Measurements from ENCODE around the gene SLC6A2.
"Not testable (repeated sequence)": the region's sequence is repeated elsewhere in the genome, so short reads cannot be mapped to it uniquely, and the experiment has no call there.

Gene SLC6A2

DNA sequence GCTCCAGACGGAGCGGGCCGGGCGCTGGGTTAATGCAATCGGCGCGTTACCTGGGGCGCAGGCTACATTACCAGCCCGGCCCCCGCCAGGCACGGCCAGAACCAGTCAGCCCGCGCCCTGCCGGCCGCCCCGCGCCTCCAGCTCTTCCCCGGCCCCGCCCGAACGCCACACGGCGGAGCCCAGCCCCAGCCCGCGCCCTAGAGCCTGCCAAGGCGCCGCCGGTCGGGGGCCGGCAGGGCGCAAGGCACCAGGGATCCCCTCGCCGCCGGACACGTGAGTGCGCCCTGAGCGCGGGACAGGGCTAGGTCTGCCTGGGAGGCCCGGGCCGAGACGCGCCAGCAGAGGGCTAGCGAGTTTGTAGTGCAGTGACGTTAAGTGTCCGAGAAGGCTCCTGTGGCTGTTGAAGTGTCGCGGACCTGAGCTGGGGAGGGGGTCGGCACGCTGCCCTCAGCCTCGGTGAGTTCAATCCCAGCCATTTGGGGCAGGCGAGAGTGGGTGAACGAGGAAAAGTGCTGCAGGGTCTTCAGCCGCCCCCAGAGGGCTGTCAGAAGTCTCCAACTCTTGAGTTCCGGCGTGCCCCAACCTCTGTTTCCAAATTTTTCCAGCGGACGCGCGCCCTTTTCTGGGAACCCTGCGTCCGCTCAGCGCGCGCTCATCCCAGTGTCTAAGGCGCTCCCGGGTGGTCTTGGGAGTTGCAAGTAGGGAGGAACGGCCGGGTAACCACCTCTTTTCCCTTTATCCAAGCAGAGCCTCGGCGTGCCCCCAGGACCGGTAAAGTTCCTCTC lies at the start of gene SLC6A2:
TSS of gene SLC6A2 (plus strand) at position 92 of the 785 bp plus-strand sequence. CDS start 707 bp downstream, outside the sequence.
- peaks cover 95% of the 10 kb centered on the region for H3K27me3 ChIP-seq (ENCODE audit: insufficient read depth, low read length)
- no peaks in the 10 kb centered on the region for H3K36me3 ChIP-seq (ENCODE audit: insufficient read depth, low read depth, low read length)
- H3K4me3 ChIP-seq (ENCODE audit: low read length): peak within 1 kb of the TSS; percentile 72
- H3K9me3 ChIP-seq (ENCODE audit: insufficient read depth, low read depth, low read length): 0 out of 2 replicates have a peak, but pooled peaks cover 6% of the 10 kb centered on the region
- no peak within 1 kb of the TSS for H3K27ac ChIP-seq (ENCODE audit: low read length)
- H3K9ac ChIP-seq (ENCODE audit: low read depth, low read length): no peak within 1 kb of the TSS
- H3K4me1 ChIP-seq (ENCODE audit: insufficient read depth, low read length): no peaks in the 10 kb centered on the region

DNA sequence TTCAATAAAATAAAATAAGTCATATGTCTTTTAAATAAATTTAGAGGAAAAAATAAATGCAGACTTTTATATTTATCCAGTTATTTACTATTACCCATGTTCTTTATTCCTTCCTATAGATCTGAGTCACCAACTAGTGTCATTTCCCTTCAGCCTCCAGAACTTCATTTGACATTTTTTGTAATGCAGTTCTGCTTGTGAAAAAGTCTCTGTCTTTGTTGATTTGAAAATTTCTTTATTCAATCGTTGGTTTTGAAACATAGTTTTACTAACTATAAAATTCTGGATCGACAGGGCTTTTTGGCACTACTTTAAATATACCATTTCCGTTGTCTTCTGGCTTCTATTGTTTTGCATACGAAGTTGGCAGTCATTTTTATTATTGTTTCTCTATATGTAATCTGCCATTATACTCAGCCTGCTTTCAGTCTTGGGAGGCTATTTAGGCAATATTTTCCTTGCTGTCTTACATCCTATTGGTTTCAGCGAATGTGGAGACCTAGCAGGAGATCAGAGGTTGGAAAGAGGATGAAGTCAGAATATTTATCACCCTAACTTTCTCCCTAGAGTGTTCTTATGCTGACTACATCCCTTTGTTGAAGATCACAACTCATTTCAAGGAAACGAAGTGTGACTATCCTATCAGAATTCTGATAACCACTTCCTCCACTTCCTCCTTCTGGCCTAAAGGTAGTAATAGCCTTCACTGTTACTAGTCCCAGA lies 42.0 kb upstream of the SLC6A2 start:
- H3K4me3 ChIP-seq (ENCODE audit: low read length): no peak overlapping the region
- H3K27me3 ChIP-seq (ENCODE audit: insufficient read depth, low read length): no peaks in the 10 kb centered on the region
- no peak overlapping the region for H3K9ac ChIP-seq (ENCODE audit: low read depth, low read length)
- H3K4me1 ChIP-seq (ENCODE audit: insufficient read depth, low read length): no peaks in the 10 kb centered on the region
- H3K36me3 ChIP-seq (ENCODE audit: insufficient read depth, low read depth, low read length): no peaks in the 10 kb centered on the region
- H3K27ac ChIP-seq (ENCODE audit: low read length): no peak overlapping the region
- peaks cover 14% of the 10 kb centered on the region for H3K9me3 ChIP-seq (ENCODE audit: insufficient read depth, low read depth, low read length)

DNA sequence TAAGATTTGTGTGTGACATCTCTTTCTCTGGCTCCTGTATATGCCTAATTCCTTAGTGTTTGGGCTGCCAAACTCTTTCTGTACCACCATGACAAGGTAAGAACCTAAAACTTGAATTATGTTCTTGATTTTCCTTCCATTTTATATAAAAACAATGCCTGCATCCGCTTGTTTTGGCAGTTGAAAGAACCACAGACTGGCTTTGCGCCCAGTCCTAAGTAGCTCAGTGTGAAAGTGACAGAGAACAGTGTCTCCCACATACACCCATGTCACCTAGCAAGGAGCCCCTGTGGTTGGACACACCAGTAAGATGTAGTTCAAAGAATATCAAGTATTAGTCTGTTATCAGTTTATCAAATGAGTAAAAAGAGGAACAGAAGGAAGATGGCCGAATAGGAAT lies 40.7 kb upstream of the SLC6A2 start:
- Histone ChIP-seq H3K4me3 (ENCODE audit: low read length) (no peak overlapping the region), H3K9me3 (ENCODE audit: insufficient read depth, low read depth, low read length) (peaks cover 14% of the 10 kb centered on the region), H3K27ac (ENCODE audit: low read length) (no peak overlapping the region), H3K36me3 (ENCODE audit: insufficient read depth, low read depth, low read length) (no peaks in the 10 kb centered on the region), H3K4me1 (ENCODE audit: insufficient read depth, low read length) (no peaks in the 10 kb centered on the region), H3K27me3 (ENCODE audit: insufficient read depth, low read length) (no peaks in the 10 kb centered on the region), H3K9ac (ENCODE audit: low read depth, low read length) (no peak overlapping the region)

DNA sequence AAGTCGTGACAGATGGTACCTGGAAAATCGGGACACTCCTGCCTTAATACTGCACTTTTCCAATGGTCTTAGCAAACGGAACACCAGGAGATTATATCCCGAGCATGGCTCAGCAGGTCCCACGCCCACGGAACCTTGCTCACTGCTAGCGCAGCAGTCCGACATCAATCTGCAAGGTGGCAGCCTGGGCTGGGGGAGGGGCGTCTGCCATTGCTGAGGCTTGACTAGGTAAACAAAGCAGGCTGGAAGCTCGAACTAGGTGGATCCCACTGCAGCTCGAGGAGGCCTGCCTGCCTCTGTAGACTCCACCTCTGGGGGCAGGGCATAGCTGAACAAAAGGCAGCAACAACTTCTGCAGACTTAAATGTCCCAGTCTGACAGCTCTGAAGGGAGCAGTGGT lies 40.1 kb upstream of the SLC6A2 start:
- H3K9ac ChIP-seq (ENCODE audit: low read depth, low read length); H3K4me1 ChIP-seq (ENCODE audit: insufficient read depth, low read length); H3K27me3 ChIP-seq (ENCODE audit: insufficient read depth, low read length); H3K4me3 ChIP-seq (ENCODE audit: low read length); H3K36me3 ChIP-seq (ENCODE audit: insufficient read depth, low read depth, low read length); H3K27ac ChIP-seq (ENCODE audit: low read length): not testable (repeated sequence)
- H3K9me3 ChIP-seq (ENCODE audit: insufficient read depth, low read depth, low read length): peaks cover 14% of the 10 kb centered on the region

DNA sequence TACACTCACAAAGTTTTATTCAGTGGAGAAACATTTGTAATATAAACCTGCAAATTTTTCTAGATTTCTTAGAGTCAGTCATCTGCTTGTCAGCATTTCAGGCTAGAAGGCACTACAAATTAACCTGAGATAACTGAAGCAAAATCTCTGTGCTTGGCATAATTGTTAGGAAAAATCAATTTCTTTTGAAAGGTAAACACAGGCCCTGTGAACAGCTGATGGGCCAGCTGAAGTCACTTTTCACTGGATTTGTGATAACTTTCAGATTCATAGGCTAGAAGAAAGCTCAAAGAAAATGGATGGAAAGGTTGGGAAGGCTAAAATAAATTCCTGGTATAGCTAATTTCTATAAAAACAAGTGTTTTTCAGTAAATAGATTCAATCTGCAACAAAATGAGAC lies 34.0 kb upstream of the SLC6A2 start:
- H3K4me1 ChIP-seq (ENCODE audit: insufficient read depth, low read length): peaks cover 3% of the 10 kb centered on the region; the same call in 1 of the 2 replicates
- H3K36me3 ChIP-seq (ENCODE audit: insufficient read depth, low read depth, low read length): no peaks in the 10 kb centered on the region
- no peak overlapping the region for H3K27ac ChIP-seq (ENCODE audit: low read length)
- H3K27me3 ChIP-seq (ENCODE audit: insufficient read depth, low read length): no peaks in the 10 kb centered on the region
- H3K4me3 ChIP-seq (ENCODE audit: low read length): no peak overlapping the region
- no peak overlapping the region for H3K9ac ChIP-seq (ENCODE audit: low read depth, low read length)
- no peaks in the 10 kb centered on the region for H3K9me3 ChIP-seq (ENCODE audit: insufficient read depth, low read depth, low read length)

DNA sequence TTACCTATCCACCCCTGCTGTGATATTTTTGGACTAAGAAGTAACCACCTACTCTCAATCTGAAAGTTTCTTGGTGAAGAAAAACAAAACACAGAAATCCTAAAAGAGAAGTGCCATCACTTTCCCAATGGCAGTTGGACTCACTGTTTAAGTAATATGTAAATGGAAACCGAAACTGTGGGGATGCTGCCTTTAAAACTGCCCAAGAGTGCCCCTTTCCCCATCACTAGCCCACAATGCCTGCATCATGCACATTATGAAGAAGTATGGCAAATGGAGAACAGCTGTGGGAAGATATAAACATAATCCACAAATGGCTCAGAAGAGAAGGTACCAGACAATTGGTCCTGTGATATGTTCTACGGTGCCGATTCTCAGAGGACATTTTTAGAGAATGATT lies 33.5 kb upstream of the SLC6A2 start:
- Histone ChIP-seq H3K36me3 (ENCODE audit: insufficient read depth, low read depth, low read length) (no peaks in the 10 kb centered on the region), H3K4me3 (ENCODE audit: low read length) (no peak overlapping the region), H3K9ac (ENCODE audit: low read depth, low read length) (no peak overlapping the region), H3K9me3 (ENCODE audit: insufficient read depth, low read depth, low read length) (no peaks in the 10 kb centered on the region), H3K27me3 (ENCODE audit: insufficient read depth, low read length) (no peaks in the 10 kb centered on the region), H3K4me1 (ENCODE audit: insufficient read depth, low read length) (peaks cover 3% of the 10 kb centered on the region; the same call in 1 of the 2 replicates), H3K27ac (ENCODE audit: low read length) (no peak overlapping the region)

DNA sequence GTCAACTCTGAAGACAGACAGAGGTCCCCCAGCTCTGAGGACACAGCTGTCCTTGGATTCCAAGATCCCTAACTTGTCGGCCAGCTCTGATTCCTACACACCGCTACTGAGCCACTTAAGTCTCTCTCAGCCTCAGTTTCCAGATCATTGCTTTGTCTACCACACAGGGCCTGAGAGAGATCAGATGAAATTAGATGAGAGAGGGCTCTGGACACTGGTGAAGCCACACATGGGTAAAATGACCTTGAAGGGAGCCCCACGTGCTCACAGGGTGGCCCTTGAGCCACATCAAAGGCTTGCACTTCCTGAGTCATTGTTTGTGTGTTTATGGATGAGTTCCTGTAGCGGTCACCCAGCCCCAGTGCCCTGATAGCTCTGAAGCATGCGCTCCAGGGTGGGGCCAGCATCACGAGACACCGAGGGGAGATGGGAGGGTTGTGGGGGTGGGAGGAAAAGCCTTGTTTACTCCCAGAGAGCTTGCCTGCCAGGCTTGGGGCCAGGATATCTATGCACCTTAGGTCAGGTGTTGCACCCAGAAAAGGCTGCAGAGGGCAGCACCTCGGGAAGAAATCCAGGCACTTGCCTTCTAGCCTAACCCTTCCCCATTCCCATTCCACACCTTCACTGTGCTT lies 32.7 kb upstream of the SLC6A2 start:
- Histone ChIP-seq H3K9ac (ENCODE audit: low read depth, low read length) (no peak overlapping the region), H3K36me3 (ENCODE audit: insufficient read depth, low read depth, low read length) (no peaks in the 10 kb centered on the region), H3K27me3 (ENCODE audit: insufficient read depth, low read length) (no peaks in the 10 kb centered on the region), H3K9me3 (ENCODE audit: insufficient read depth, low read depth, low read length) (no peaks in the 10 kb centered on the region), H3K4me3 (ENCODE audit: low read length) (no peak overlapping the region), H3K4me1 (ENCODE audit: insufficient read depth, low read length) (peaks cover 3% of the 10 kb centered on the region; the same call in 1 of the 2 replicates), H3K27ac (ENCODE audit: low read length) (no peak overlapping the region)

DNA sequence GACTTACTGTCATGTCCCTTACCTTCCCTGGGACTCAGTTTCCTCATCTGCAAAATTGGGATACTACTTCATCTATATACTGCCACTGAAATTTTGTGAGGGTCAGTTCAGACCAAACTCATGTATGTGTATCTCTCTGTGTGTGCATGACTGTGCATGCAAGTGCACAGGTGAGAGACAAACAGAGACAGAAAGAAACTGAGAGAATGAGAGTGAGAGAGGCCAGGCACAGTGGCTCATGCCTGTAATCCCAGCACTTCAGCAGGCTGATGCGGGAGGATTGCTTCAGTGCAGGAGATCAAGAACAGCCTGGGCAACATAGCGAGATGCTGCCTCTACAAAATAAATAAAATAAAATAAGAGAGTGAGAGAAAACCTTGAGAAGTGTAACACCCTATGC lies 32.1 kb upstream of the SLC6A2 start:
- no peak overlapping the region for H3K4me3 ChIP-seq (ENCODE audit: low read length)
- H3K4me1 ChIP-seq (ENCODE audit: insufficient read depth, low read length): peaks cover 3% of the 10 kb centered on the region; the same call in 1 of the 2 replicates
- no peak overlapping the region for H3K9ac ChIP-seq (ENCODE audit: low read depth, low read length)

DNA sequence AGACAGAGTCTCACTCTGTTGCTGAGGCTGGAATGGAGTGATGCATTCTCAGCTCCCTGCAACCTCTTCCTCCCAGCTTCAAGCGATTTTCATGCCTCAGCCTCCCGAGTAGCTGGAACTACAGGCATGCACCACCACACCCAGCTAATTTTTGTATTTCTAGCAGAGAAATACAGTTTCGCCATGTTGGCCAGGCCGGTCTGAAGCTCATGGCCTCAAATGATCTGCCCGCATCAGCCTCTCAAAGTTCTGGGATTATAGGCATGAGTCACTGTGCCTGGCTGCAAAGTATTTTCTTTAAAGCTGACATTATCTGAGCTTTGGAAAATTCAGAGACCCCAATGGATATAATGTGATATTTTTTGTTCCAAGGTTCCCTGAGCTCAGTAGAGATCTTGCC lies 31.1 kb upstream of the SLC6A2 start:
- Histone ChIP-seq H3K4me1 (ENCODE audit: insufficient read depth, low read length) (peaks cover 3% of the 10 kb centered on the region; the same call in 1 of the 2 replicates), H3K27ac (ENCODE audit: low read length) (no peak overlapping the region), H3K27me3 (ENCODE audit: insufficient read depth, low read length) (no peaks in the 10 kb centered on the region), H3K36me3 (ENCODE audit: insufficient read depth, low read depth, low read length) (no peaks in the 10 kb centered on the region), H3K9me3 (ENCODE audit: insufficient read depth, low read depth, low read length) (no peaks in the 10 kb centered on the region), H3K4me3 (ENCODE audit: low read length) (no peak overlapping the region), H3K9ac (ENCODE audit: low read depth, low read length) (no peak overlapping the region)

More for the DNA sequence above, 32.1 kb upstream of the SLC6A2 start:
- no peaks in the 10 kb centered on the region for H3K9me3 ChIP-seq (ENCODE audit: insufficient read depth, low read depth, low read length)
- no peaks in the 10 kb centered on the region for H3K27me3 ChIP-seq (ENCODE audit: insufficient read depth, low read length)
- no peaks in the 10 kb centered on the region for H3K36me3 ChIP-seq (ENCODE audit: insufficient read depth, low read depth, low read length)
- H3K27ac ChIP-seq (ENCODE audit: low read length): no peak overlapping the region

DNA sequence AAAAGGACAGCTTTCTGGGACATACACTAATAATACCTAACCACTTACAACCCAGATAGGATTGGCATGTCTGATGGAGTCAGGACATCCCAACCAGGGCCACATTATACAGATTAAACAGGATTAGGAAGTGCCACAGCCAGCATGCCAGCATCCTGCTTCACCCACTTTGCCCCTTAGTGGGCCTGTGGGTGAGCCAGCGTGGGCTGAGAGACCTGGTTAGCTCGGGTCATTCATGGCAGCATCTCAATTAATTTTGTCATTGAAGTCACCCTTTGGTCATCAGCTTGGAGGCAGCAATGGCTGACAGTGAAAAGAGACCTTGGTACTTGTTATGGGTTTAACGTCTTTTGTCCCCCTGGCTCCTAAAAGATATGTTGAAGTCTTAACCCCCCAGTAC lies 29.9 kb upstream of the SLC6A2 start:
- Histone ChIP-seq H3K9ac (ENCODE audit: low read depth, low read length) (no peak overlapping the region), H3K27ac (ENCODE audit: low read length) (no peak overlapping the region), H3K9me3 (ENCODE audit: insufficient read depth, low read depth, low read length) (no peaks in the 10 kb centered on the region; the same call in 1 of the 2 replicates), H3K4me3 (ENCODE audit: low read length) (no peak overlapping the region), H3K27me3 (ENCODE audit: insufficient read depth, low read length) (no peaks in the 10 kb centered on the region), H3K36me3 (ENCODE audit: insufficient read depth, low read depth, low read length) (no peaks in the 10 kb centered on the region), H3K4me1 (ENCODE audit: insufficient read depth, low read length) (peaks cover 3% of the 10 kb centered on the region; the same call in 1 of the 2 replicates)

DNA sequence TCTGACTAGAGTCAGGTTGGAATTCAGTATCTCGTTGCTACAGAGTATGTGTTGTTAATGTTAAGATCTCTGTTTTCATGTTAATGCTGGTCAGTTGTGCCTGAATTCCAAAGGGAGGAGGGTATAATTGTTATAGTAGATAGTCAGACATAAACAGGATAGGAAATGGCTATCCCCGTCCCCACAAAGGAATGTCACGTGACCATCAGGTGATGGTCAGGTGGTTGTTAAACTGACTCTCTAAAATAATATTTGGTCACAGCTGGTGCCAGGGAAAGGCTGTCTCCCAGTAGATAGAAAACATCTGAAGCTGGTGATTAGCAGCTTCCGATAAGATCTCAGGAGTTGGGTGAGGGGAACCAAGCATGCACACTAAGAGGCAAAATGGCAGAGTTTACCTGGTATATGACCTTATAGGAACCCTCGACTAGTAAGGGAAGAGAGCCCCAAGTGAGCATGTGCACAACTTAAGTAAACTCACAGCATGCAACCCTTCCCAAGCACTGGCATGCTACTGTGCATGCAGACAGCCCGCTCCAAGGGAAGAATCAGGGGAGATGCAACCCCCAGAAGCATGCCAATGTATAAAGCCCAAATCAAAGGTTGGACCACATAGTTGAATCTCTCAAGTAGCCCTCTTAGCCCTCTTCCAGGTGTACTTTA lies 27.4 kb upstream of the SLC6A2 start:
- no peak overlapping the region for H3K9ac ChIP-seq (ENCODE audit: low read depth, low read length)
- H3K4me1 ChIP-seq (ENCODE audit: insufficient read depth, low read length): no peaks in the 10 kb centered on the region
- no peaks in the 10 kb centered on the region for H3K36me3 ChIP-seq (ENCODE audit: insufficient read depth, low read depth, low read length)
- peaks cover 23% of the 10 kb centered on the region for H3K9me3 ChIP-seq (ENCODE audit: insufficient read depth, low read depth, low read length)
- H3K27me3 ChIP-seq (ENCODE audit: insufficient read depth, low read length): no peaks in the 10 kb centered on the region
- no peak overlapping the region for H3K4me3 ChIP-seq (ENCODE audit: low read length)
- no peak overlapping the region for H3K27ac ChIP-seq (ENCODE audit: low read length)
